HPDE6-E6E7 (cell line): ENCODE measurements around the gene YIPF3.
A peak's percentile ranks its signal among the peaks of the same experiment; 100 is the strongest.
"Not testable (repeated sequence)": the region's sequence is repeated elsewhere in the genome, so short reads cannot be mapped to it uniquely, and the experiment has no call there.

ENCODE experiments used
- DNase-seq: peaks from one replicate; pipeline ENCODE4 v3.0.0; 2011; ENCODE audit warnings: missing footprints; ENCODE audit errors: extremely low spot score

The YIPF3 gene

GRCh38 chr6:43509984-43510826 lies 6.5 kb downstream of the YIPF3 start, which contains the start of gene LRRC73:
Gene LRRC73, minus strand, starts transcription at chr6:43510346. Its CDS starts 561 bp downstream, at chr6:43509785.
- peak; percentile 71 for DNase-seq

- DNase-seq: no peak
Observed at GRCh38 chr6:43509142-43509983, 7.4 kb downstream of the YIPF3 start.

- no peak for DNase-seq
Observed at GRCh38 chr6:43508481-43509141, 8.1 kb downstream of the YIPF3 start.

- peak; percentile 60 for DNase-seq
Observed at GRCh38 chr6:43506667-43507471, 9.9 kb downstream of the YIPF3 start.

GRCh38 chr6:43506171-43506570 lies 10.6 kb downstream of the YIPF3 start:
- no peak for DNase-seq

- DNase-seq: no peak
Observed at GRCh38 chr6:43505718-43506117, 11.0 kb downstream of the YIPF3 start.

- DNase-seq: no peak
Observed at GRCh38 chr6:43504756-43505593, 11.8 kb downstream of the YIPF3 start.

- DNase-seq: no peak
Observed at GRCh38 chr6:43503443-43503842, 13.3 kb downstream of the YIPF3 start.

- no peak for DNase-seq
Observed at GRCh38 chr6:43502666-43503065, 14.1 kb downstream of the YIPF3 start.

GRCh38 chr6:43500921-43501320 lies 15.8 kb downstream of the YIPF3 start:
- no peak for DNase-seq

- no peak for DNase-seq
Observed at GRCh38 chr6:43499028-43499815, 17.5 kb downstream of the YIPF3 start.

- not testable (repeated sequence) for DNase-seq
Observed at GRCh38 chr6:43498291-43498690, 18.4 kb downstream of the YIPF3 start.

GRCh38 chr6:43497689-43498088 lies 19.0 kb downstream of the YIPF3 start:
- DNase-seq: no peak

- no peak for DNase-seq
Observed at GRCh38 chr6:43497129-43497396, 19.7 kb downstream of the YIPF3 start.

- peak; percentile 93 for DNase-seq
Observed at GRCh38 chr6:43496370-43497128, 20.2 kb downstream of the YIPF3 start.

- DNase-seq: peak; percentile 41
Observed at GRCh38 chr6:43495409-43495941, 21.3 kb downstream of the YIPF3 start.

GRCh38 chr6:43494766-43495165 lies 22.0 kb downstream of the YIPF3 start:
- no peak for DNase-seq

- no peak for DNase-seq
Observed at GRCh38 chr6:43494321-43494720, 22.4 kb downstream of the YIPF3 start.

- DNase-seq: no peak
Observed at GRCh38 chr6:43493833-43494232, 22.9 kb downstream of the YIPF3 start.
